ENCODE measurements around the gene GABBR2. TPM values are rescaled to one million over a fixed set of nuclear protein-coding genes. Genes with fewer than 3 reads are reported as not detected.

GABBR2 gene
- total and polyA plus RNA-seq, 2 of the 8 experiments (the other 6 are each of a cell fraction or from before 2014, with no cell fraction given) = 0.50 to 1.2 TPM

DNA sequence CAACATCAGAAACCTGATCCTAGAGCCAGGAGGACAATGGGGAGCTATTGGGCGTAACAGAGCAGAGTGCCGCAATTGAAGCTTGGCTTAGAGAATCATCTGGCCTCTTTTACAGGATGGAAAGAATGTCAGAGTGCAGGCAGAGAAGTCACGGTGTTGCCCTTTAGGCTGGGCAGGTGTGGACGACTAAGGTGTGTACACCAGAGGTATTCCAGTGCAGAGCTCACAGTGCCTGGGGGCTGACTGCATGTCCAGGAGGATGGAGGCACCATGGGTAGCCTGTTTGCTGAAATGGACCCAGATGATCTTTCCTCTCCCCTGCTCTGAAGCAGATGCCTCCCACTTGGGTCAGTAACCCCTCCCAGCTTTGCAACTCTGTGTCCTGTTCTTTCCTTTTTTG lies 404.4 kb downstream of the GABBR2 start (continued):
- TF ChIP-seq, protein P1, sequence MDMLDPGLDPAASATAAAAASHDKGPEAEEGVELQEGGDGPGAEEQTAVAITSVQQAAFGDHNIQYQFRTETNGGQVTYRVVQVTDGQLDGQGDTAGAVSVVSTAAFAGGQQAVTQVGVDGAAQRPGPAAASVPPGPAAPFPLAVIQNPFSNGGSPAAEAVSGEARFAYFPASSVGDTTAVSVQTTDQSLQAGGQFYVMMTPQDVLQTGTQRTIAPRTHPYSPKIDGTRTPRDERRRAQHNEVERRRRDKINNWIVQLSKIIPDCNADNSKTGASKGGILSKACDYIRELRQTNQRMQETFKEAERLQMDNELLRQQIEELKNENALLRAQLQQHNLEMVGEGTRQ (IDR thresholded peaks at IDR 0.05; ENCODE audit: low read length) = no peak

Data from H1 (cell line).